ENCODE measurements around the gene PRTFDC1.
A peak's percentile ranks its signal among the peaks of the same experiment; 100 is the strongest.

PRTFDC1 gene

DNA sequence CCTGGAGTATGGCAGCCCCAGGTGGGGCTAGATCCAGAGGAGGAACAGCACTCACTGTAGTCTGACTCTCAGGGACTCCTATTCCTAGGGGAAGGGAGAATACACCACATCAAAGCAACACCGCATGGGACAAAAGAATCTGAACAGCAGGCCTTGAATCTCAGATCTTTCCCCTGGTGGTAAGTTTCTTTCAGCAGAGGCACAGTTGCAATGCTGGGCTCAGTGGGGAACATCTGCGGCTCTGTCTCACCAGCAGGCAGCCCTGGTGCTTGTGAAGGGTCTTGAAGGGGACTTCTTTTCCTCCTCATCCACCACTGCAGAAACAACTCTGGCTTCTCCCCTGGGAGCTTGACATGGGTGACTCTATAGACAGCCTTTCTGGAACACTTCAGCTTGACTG is 117.5 kb downstream of the PRTFDC1 start:
- no peak for DNase-seq

DNA sequence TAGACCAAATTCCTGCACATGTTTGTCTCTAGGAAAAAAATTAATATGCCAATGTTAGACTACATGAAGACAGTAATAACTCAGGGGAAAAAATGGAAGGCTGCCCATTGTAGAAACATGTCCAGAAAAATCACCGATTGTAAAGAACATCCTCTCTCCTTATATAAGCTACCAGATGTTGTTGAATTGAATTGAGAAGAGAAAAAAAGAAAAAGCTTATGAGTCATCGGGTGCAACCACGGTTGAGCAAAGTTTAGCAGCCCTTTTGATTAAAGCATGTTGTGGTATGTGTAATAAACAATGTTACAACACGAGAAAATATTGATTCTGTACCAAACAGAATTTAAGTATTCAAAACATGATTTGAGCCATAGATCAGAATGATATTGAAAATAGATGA is 126.4 kb downstream of the PRTFDC1 start:
- DNase-seq, result peak; percentile 10

DNA sequence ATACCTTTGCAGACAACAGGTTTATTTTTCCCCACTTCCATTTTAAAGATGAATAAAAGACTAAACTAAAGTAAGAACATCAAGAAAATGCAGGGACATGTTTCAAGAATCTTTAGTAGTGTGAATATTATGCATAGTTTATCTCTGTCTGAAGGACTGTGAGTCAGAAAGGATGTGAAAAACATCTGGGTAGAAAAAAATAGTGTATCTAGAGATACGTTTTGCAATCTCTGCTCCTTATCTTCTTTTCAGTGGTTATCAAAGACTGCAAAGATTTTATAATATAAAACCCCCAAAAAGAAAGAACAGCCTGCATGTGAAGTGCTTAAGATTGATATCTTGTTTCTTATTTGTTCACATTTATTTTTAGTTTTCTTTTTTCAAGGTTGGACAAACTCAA is 126.9 kb downstream of the PRTFDC1 start:
- DNase-seq, result no peak

DNA sequence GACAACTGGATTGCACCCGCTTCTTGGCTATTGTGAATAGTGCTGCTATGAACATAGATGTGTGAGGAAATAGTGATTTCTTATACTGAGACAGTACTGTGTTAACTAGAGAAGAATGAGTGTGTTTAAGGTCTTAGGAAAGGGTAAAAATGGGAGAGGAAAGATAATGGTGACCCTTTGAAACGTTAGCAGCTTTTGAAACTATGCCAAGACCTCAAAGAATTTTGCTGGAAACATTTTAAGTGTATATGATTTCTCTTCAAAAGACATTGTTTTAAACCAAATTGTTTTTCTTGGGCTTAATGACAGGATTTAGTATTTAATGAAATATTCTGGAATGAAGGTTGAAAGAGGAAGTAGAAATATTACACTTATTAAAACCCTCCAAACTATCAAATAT is 127.9 kb downstream of the PRTFDC1 start:
- no peak for DNase-seq

DNA sequence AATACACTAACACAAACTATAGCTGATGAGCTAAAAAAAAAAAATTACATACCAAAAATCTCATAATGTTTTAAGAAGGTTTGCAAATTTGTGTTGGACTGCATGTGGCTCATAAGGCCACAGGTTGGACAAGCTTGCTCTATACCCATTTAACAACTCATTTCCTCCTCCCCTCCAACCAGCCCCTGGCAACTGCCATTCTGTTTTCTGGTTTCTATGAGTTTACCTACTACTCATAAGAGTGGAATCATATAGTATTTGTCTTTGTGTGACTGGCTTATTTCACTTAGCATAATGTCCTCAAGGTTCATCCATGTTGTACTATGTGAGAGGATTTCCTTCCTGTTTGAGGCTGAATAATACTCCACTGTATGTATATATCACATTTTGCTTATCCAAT is 128.3 kb downstream of the PRTFDC1 start:
- DNase-seq, result no peak

DNA sequence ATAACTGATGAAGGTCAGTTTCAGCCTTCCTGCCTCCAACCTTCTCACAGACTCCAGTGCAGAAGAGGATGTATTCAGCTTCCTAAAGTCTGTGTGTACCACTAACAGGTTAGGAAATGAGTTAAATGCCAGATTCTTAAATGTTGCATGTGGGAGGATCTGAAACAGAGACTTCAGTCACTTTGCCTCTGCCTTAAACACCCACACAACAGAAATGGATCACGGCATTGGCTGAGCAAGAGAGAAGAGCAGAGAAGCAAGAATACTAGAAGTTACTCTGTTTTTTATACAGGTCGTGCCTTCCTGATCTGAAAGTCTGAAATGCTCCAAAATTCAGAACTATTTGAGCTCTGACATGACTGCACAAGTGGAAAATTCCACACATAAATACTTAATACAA is 129.8 kb downstream of the PRTFDC1 start:
- DNase-seq, result no peak

DNA sequence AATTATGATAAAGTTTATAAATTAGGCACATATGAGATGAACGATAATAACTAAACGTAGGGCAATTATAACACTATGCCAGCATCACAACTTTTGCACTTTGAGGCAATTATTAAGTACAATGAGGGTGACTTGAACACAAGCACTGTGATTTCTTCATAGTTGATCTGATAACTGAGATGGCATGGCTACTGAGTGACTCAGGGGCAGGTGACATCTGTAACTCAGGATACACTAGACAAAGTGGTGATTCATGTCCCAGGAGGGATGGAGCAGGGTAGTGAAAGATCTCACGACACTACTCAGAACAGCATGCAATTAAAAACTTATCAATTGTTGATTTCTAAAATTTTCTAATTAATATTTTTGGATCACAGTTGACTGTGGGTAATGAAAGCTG is 130.4 kb downstream of the PRTFDC1 start:
- DNase-seq, result no peak

DNA sequence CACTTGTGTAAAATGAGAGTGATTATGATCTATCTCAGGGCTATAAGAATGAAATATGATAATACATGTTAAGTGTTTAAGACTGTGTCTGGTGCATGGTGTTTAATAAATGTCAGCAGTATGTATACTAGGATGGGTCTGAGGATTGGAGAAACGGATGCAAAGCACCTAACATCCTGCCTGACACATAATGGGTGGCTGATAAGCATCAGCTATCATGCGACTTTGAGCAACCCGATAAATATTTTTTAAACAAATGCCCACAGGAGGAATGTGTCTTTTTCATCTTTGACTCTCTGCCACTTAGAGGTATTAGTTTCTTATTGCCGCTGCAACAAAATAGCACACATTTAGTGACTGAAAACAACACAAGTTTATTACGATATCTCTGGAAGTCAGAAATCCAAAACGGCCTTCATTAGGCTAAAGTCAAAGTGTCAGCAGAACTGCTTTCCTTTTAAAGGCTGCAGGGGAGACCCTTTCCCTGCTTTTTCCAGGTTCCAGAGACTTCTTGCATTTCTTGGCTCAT is 135.5 kb downstream of the PRTFDC1 start:
- no peak for DNase-seq

DNA sequence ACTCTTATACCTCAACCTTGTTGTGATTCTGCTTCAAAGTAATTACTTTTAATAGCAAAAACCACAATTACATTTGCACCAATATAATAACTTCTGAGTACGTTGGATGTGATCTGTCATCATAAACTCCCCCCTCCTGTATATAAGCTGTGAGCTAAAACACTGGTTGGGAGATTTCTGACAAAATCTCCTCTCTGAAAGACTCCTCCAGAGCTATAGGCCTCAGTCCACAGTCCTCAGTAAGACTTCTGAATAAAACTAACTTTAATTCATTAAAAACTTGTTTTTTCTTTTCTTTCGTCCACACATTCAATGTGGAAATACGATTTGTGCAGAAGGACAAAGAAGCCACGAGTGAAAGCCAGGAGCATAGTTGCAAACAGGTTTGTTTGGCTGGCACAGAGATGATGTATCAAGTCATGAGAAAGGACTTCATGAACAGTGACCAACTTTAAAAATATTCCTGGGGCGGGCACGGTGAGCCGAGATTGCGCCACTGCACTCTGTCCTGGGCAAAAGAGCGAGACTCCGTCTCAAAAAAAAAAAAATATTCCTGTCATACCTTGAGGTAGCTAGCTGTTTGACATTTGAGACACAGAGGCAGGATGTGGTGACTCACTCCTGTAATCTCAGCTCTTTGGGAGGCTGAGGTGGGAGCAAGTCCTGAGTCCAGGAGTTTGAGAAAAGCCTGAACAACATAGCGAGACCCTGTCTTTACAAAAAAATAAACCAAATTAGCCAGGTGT is 137.7 kb downstream of the PRTFDC1 start:
- DNase-seq, result no peak

DNA sequence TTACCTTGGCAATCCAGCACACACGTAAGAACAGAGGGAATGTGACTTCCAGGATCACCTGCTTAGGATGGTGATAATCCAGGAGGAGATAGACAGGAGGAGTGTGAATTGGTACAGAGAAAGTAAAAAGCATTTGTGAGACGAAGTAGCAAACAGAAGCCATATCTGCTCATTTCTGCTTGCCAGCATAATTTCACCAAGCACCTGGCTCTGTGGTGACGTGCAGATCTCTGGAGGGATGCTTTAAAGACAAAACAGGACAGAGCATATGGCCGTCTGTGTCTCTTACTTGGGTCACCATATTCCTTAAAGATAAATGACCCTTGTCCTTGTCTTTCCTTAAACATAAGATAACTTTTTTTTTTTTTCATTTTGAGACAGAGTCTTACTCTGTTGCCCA is 138.6 kb downstream of the PRTFDC1 start:
- DNase-seq, result no peak

DNA sequence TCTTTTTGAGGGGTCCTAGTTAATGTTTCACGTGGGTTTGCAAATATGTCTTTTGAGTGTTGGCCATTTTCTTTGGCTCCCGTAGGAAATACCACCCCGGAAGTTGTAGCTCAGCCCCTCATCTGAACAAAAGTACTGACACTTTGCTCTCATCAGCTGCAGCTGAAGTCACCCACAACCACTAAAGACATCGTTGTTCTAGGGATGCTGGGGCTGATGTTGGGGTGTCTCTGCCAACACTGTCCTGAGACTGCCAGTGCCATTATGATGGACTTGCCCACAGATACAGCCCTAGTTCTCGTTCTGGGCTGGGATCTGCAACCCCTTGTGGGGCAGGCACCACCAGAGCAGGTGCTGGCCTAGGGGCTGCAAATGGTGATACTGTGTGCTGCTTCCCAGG is 146.1 kb downstream of the PRTFDC1 start:
- no peak for DNase-seq

DNA sequence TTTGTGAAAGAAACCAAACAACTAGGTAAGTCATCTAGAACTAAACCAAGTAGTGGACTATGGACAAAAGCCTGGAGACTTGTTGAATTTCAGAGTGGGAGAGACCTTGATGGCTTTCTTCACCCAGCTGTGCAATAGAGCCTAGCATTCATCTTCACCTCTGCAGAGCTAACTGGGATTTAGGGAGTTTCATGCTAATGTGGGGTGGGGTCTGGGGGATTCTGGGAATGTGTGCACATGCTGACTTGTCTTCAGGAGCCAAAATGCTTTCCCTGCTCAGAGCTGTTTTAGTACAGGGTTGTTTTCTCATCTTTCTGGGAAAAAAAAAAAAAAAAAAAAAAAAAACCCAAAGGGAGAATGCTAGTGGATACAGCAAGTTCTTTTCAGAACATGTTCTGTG is 147.4 kb downstream of the PRTFDC1 start:
- no peak for DNase-seq

DNA sequence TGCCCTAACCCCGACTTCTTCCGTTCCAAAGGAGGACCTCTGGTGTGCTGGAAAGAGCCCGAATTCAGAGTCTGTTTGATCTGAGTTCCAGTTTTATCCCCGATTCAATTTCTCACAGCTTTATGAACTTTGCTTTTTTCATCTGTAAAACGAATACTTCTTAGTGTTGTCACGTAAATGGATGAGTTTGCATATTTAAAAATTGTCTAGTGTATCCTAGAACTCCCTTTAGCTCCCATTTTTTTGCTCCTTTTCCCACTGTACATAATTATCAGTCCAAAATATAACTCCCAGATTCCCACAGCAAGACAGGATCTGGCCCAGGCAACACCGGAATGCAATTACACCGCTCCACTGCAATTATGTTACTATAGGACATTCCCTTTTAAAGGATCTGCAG is 148.0 kb downstream of the PRTFDC1 start:
- no peak for DNase-seq

DNA sequence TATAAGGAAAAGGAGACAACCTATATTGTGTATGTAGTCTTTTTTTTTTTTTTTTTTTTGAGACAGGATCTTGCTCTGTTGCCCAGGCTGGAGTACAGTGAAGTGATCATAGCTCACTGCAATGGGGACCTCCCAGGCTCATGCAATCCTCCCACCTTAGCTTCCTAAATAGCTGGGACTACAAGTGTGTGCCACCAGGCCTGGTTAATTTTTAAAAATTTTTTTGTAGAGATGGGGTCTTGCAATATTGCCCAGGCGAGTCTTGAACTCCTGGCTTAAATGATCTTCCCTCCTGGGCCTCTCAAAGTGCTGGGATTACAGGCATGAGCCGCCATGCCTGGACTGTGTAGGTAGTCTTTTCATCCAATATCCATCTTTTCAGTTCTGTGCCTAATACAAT is 150.0 kb downstream of the PRTFDC1 start:
- no peak for DNase-seq

DNA sequence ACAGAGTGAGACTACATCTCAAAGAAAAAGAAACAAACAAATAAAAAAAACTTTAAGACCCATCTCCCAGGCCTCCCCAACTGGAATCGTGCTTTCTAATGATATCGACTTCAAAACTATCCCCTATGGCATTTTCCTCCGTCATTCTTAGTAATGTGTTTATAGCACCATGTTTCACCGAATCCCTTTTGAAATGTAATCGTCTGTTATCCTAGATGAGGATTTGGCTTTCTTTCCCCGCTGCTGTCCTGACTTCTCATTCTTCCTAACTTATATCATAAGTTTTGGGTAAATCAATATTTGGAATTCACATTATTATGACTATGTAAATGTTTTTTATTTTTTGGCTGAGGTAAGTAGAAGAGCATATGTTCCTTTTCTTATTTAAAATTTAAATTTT is 151.5 kb downstream of the PRTFDC1 start:
- no peak for DNase-seq

Measured in CD4-positive, alpha-beta T cell treated with Interleukin-21 for 1 hour (primary cell).